HepG2 (cell line): ENCODE data around the gene MAEA. TPM values are rescaled to one million over a fixed set of nuclear protein-coding genes. Genes with fewer than 3 reads are reported as not detected.
A peak's percentile ranks its signal among the peaks of the same experiment; 100 is the strongest.

Experiments used
- ARNTL ChIP-seq: sonication (generic); formaldehyde crosslinking; IDR thresholded peaks from 2 replicates; pipeline ENCODE4 v1.4.0; 2020; ENCODE audit warnings: mild to moderate bottlenecking, missing genetic modification reagents
- ASH2L ChIP-seq: fragments of 300-600, 200-600 bp; sonication (generic); IDR thresholded peaks from 2 replicates; pipeline ENCODE4 v1.7.0; 2017; ENCODE audit warnings: low read depth, mild to moderate bottlenecking, moderate library complexity, mixed read lengths, low read length; ENCODE audit not compliant: insufficient read length
- CREBL2 ChIP-seq: sonication (generic); formaldehyde crosslinking; IDR thresholded peaks from 2 replicates; pipeline ENCODE4 v1.8.1; 2023; ENCODE audit warnings: missing genetic modification reagents, mild to moderate bottlenecking, borderline replicate concordance
- ETV6 ChIP-seq: sonication (generic); formaldehyde crosslinking; conservative IDR thresholded peaks from 2 replicates; pipeline ENCODE4 v1.4.0; 2020; ENCODE audit warnings: missing genetic modification reagents
- FOXC1 ChIP-seq: sonication (generic); formaldehyde crosslinking; IDR thresholded peaks from 2 replicates; pipeline ENCODE4 v1.8.0; 2022; ENCODE audit warnings: mild to moderate bottlenecking, missing genetic modification reagents, borderline replicate concordance
- IRX3 ChIP-seq: sonication (generic); formaldehyde crosslinking; IDR thresholded peaks from 2 replicates; pipeline ENCODE4 v1.8.1; 2023; ENCODE audit warnings: mild to moderate bottlenecking, low read depth, missing genetic modification reagents, borderline replicate concordance
- ISX ChIP-seq: sonication (generic); formaldehyde crosslinking; conservative IDR thresholded peaks from 2 replicates; pipeline ENCODE4 v1.5.0; 2020; ENCODE audit warnings: missing genetic modification reagents
- KIAA2018 ChIP-seq: sonication (generic); formaldehyde crosslinking; IDR thresholded peaks from 2 replicates; pipeline ENCODE4 v1.5.0; 2020; ENCODE audit warnings: mild to moderate bottlenecking, missing genetic modification reagents, borderline replicate concordance
- NBN ChIP-seq: fragments of 450-650 bp; conservative IDR thresholded peaks from 2 replicates; pipeline ENCODE4 v1.6.1; 2017
- POLR2G ChIP-seq: fragments of 200-400 bp; formaldehyde crosslinking; IDR thresholded peaks from 2 replicates; pipeline ENCODE4 v1.6.1; 2018; ENCODE audit warnings: mild to moderate bottlenecking, low read depth, low read length, moderate library complexity
- TCF7L2 ChIP-seq: IDR thresholded peaks from 2 replicates; pipeline ENCODE4 v1.6.1; 2011; ENCODE audit warnings: mild to moderate bottlenecking, low read depth, low read length, moderate library complexity
- TRIM22 ChIP-seq: fragments of 450-650 bp; IDR thresholded peaks from 2 replicates; pipeline ENCODE4 v1.6.1; 2017
- ZFP82 ChIP-seq: sonication (generic); formaldehyde crosslinking; IDR thresholded peaks from 2 replicates; pipeline ENCODE4 v1.5.1; 2020; ENCODE audit warnings: mild to moderate bottlenecking, missing genetic modification reagents, borderline replicate concordance
- ZNF225 ChIP-seq: sonication (generic); formaldehyde crosslinking; IDR thresholded peaks from 2 replicates; pipeline ENCODE4 v1.4.0; 2020; ENCODE audit warnings: mild to moderate bottlenecking, missing genetic modification reagents
- ZNF678 ChIP-seq: sonication (generic); formaldehyde crosslinking; IDR thresholded peaks from 2 replicates; pipeline ENCODE4 v1.4.0; 2020; ENCODE audit warnings: mild to moderate bottlenecking, missing genetic modification reagents
- ZNF713 ChIP-seq: sonication (generic); formaldehyde crosslinking; IDR thresholded peaks from 2 replicates; pipeline ENCODE4 v1.4.0; 2020; ENCODE audit warnings: mild to moderate bottlenecking, missing genetic modification reagents
- ZNF761 ChIP-seq: sonication (generic); formaldehyde crosslinking; conservative IDR thresholded peaks from 2 replicates; pipeline ENCODE4 v1.4.0; 2020; ENCODE audit warnings: mild to moderate bottlenecking, missing genetic modification reagents
- ZNF839 ChIP-seq: sonication (generic); formaldehyde crosslinking; IDR thresholded peaks from 2 replicates; pipeline ENCODE4 v1.4.0; 2020; ENCODE audit warnings: missing genetic modification reagents, mild to moderate bottlenecking, borderline replicate concordance
- polyA plus RNA-seq, 8 experiments: library from polyadenylated mRNA; depleted of rRNA in 3 of 8; stranded (reverse) in 7 of 8; unstranded in 1 of 8; fragments of >200 nt; fragmentation: Illumina TruSeq in 4 of 8; extraction: Trizol in 4 of 8; gene quantifications; 2 replicates each; pipeline versions ENCODE4 v1.2.1 to v1.2.3, GENCODE V29; 2011 to 2016; ENCODE audit warnings: low read depth in 4 of 8, missing spikeins in 1 of 8, mixed read lengths in 1 of 8; ENCODE audit not compliant: insufficient read depth in 1 of 8
- total RNA-seq, 5 experiments: library from RNA; depleted of rRNA; stranded (reverse); fragments of >200 nt; fragmentation: Illumina TruSeq; extraction: Trizol; gene quantifications; 2 replicates each; pipeline ENCODE4 v1.2.3, GENCODE V29; 2016; ENCODE audit warnings: low read depth in 1 of 5

MAEA gene
- total and polyA plus RNA-seq, 2 of the 13 experiments (the other 11 are each of a cell fraction or from before 2014, with no cell fraction given), result 52.0 to 57.1 TPM

- TF ChIP-seq ZNF713 (0 out of 2 replicates have a peak, but pooled peaks have one; percentile 33), IRX3 (CRISPR knock-in tag) (no peak; the same call in 1 of the 2 replicates), ISX (CRISPR knock-in tag) (0 out of 2 replicates have a peak, but pooled peaks have one; percentile 18), ZNF225 (CRISPR knock-in tag) (0 out of 2 replicates have a peak, but pooled peaks have one; percentile 7), ETV6 (peak; percentile 55; the same call in 1 of the 2 replicates), ZNF839 (CRISPR knock-in tag) (0 out of 2 replicates have a peak, but pooled peaks have one; percentile 18), POLR2G (peak; percentile 60), NBN (no peak), FOXC1 (CRISPR knock-in tag) (no peak), TCF7L2 (no peak), CREBL2 (CRISPR knock-in tag) (0 out of 2 replicates have a peak, but pooled peaks have one; percentile 12), ZNF761 (CRISPR knock-in tag) (0 out of 2 replicates have a peak, but pooled peaks have one; percentile 20), ZFP82 (CRISPR knock-in tag) (0 out of 2 replicates have a peak, but pooled peaks have one; percentile 35), ARNTL (CRISPR knock-in tag) (peak; percentile 9; the same call in 1 of the 2 replicates), ZNF678 (no peak), ASH2L (peak; percentile 72), KIAA2018 (CRISPR knock-in tag) (no peak), TRIM22 (no peak)
These were observed 40.5 kb upstream of the MAEA start (continued) for GRCh38 chr4:1249148-1249730.
